ENCODE data around the gene DTX3L. TPM values are rescaled to one million over a fixed set of nuclear protein-coding genes. Genes with fewer than 3 reads are reported as not detected.

The DTX3L gene
- total RNA-seq, 1 donor from 2014 or later, result 13.0 TPM

GRCh38 chr3:122520861-122521260, 43.3 kb upstream of the DTX3L start:
- Mint-ChIP-seq H3K4me3 (ENCODE audit: low read depth) (no peak overlapping the region), H3K27me3 (no peaks in the 10 kb centered on the region), H3K27ac (no peak overlapping the region), H3K36me3 (ENCODE audit: insufficient read depth) (no peaks in the 10 kb centered on the region), H3K4me1 (ENCODE audit: low read depth) (no peaks in the 10 kb centered on the region), H3K9me3 (ENCODE audit: low read depth) (no peaks in the 10 kb centered on the region)
- DNase-seq (ENCODE audit: low spot score, unreplicated experiment), result no peak
- no peak for TF ChIP-seq CTCF (IDR thresholded peaks at IDR 0.05; ENCODE audit: unreplicated experiment)

GRCh38 chr3:122523317-122523716, 40.8 kb upstream of the DTX3L start:
- no peak overlapping the region for H3K4me3 Mint-ChIP-seq (ENCODE audit: low read depth)
- H3K36me3 Mint-ChIP-seq (ENCODE audit: insufficient read depth), result no peaks in the 10 kb centered on the region
- DNase-seq (ENCODE audit: low spot score, unreplicated experiment), result no peak
- H3K27me3 Mint-ChIP-seq, result no peaks in the 10 kb centered on the region
- H3K27ac Mint-ChIP-seq, result no peak overlapping the region
- H3K4me1 Mint-ChIP-seq (ENCODE audit: low read depth), result no peaks in the 10 kb centered on the region
- H3K9me3 Mint-ChIP-seq (ENCODE audit: low read depth), result no peaks in the 10 kb centered on the region
- TF ChIP-seq CTCF (IDR thresholded peaks at IDR 0.05; ENCODE audit: unreplicated experiment), result no peak

GRCh38 chr3:122530164-122530563, 34.0 kb upstream of the DTX3L start:
- Mint-ChIP-seq H3K9me3 (ENCODE audit: low read depth) (no peaks in the 10 kb centered on the region), H3K4me1 (ENCODE audit: low read depth) (no peaks in the 10 kb centered on the region), H3K4me3 (ENCODE audit: low read depth) (no peak overlapping the region), H3K36me3 (ENCODE audit: insufficient read depth) (peaks cover 5% of the 10 kb centered on the region), H3K27ac (no peak overlapping the region), H3K27me3 (no peaks in the 10 kb centered on the region)
- DNase-seq (ENCODE audit: low spot score, unreplicated experiment), result no peak
- no peak for TF ChIP-seq CTCF (IDR thresholded peaks at IDR 0.05; ENCODE audit: unreplicated experiment)

- H3K9me3 Mint-ChIP-seq (ENCODE audit: low read depth), result no peaks in the 10 kb centered on the region
- H3K27me3 Mint-ChIP-seq, result no peaks in the 10 kb centered on the region
- TF ChIP-seq CTCF (IDR thresholded peaks at IDR 0.05; ENCODE audit: unreplicated experiment), result no peak
- no peak overlapping the region for H3K4me3 Mint-ChIP-seq (ENCODE audit: low read depth)
- DNase-seq (ENCODE audit: low spot score, unreplicated experiment), result no peak
- no peak overlapping the region for H3K27ac Mint-ChIP-seq
- H3K36me3 Mint-ChIP-seq (ENCODE audit: insufficient read depth), result peaks cover 5% of the 10 kb centered on the region
- no peaks in the 10 kb centered on the region for H3K4me1 Mint-ChIP-seq (ENCODE audit: low read depth)
Measured at GRCh38 chr3:122533480-122533879, 30.7 kb upstream of the DTX3L start.

- TF ChIP-seq CTCF (IDR thresholded peaks at IDR 0.05; ENCODE audit: unreplicated experiment), result no peak
- Mint-ChIP-seq H3K36me3 (ENCODE audit: insufficient read depth) (peaks cover 5% of the 10 kb centered on the region), H3K27me3 (no peaks in the 10 kb centered on the region), H3K27ac (no peak overlapping the region), H3K9me3 (ENCODE audit: low read depth) (no peaks in the 10 kb centered on the region), H3K4me1 (ENCODE audit: low read depth) (no peaks in the 10 kb centered on the region), H3K4me3 (ENCODE audit: low read depth) (no peak overlapping the region)
- DNase-seq (ENCODE audit: low spot score, unreplicated experiment), result no peak
Measured at GRCh38 chr3:122533931-122534334, 30.2 kb upstream of the DTX3L start.
